HG02852 (cell line): Measurements from ENCODE around the gene SPOCK2.
"Not testable (repeated sequence)": the region's sequence is repeated elsewhere in the genome, so short reads cannot be mapped to it uniquely, and the experiment has no call there.

Source experiments
- ATAC-seq: cut with Tn5 transposase; IDR thresholded peaks from one replicate; pipeline ENCODE4 v1.9.1; 2021; ENCODE audit warnings: mild to moderate bottlenecking, moderate library complexity; ENCODE audit not compliant: unreplicated experiment

SPOCK2 gene

DNA sequence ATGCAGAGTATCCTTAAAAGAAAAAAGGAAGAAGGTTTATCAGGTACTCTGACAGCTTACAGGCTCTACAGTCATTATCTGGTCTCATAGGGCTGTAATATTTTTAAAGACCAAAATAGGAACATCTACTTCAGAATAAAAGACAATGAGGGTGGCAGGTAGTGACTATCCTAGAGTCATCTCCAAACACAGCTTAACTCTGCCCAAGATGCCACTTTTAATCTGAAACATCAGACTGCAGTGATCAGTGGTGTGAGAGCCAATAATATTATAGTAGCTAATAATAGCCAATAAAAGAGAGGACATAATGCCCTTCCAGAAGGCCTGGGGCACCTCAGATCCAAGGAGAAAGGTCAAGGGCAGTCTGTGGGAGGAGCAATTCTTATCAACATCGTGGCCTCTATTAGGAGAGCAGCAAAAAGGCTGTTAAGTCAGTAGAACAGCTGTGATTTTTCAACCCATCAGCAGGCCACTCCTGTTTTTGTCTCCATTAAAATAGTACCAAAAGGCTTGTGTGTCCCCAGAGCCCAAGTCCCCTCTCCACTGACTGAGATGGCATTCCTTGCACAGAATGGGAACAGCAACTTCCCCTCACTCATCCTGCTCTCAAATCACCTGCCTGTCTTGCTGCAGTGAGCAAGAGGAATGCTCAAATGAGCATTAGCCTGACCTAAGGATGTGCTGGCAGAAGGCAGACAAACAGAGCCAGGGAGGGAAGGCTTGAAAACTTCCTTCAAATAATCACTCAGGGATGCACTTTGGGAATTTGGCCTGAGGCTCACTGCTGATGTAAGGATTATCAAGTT, 20.7 kb upstream of the SPOCK2 start:
- ATAC-seq: no peak

DNA sequence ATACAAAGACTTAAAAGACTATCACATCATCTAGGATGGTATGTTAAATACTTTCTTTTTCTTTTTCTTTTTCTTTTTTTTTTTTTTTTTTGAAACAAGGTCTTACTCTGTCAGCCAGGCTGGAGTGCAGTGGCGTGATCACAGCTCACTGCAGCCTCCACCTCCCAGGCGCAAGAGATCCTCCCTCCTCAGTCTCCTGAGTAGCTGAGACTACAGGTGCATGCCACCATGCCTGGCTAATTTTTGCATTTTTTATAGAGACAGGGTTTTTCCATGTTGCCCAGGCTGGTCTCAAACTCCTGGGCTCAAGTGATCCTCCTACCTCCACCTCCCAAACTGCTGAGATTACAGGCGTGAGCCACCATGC, 19.6 kb upstream of the SPOCK2 start:
- not testable (repeated sequence) for ATAC-seq

DNA sequence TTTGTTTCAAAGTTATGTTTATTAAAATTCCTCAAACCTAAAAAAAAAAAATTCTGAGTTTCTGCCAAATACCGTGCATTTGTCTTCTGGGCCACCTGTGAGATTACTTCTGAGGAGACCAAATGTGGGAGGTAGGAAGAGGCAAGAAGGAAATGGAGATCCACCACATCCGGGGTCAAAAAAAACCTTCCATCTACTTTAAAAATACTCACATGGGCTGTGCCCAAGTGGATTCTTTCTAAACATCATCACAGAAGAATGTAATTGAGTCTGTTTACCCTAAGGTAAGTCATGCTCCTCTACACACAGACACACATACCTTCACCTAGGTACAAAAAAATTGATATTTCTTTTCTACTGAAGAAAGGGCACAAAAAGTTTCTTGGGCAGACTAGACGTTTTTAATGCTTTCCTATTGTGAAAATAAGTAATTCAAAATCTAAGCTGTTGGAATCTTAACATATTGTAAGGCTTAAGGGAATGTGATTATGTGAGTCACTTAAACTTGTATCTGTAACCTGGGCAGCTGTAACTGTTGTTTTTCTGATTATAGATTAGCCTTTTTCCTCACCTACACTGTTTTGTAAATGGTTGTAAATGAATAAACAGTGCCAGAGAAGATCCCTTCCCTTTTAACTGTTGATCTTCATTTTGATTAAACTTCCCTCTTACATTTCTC, 19.1 kb upstream of the SPOCK2 start:
- ATAC-seq: no peak

DNA sequence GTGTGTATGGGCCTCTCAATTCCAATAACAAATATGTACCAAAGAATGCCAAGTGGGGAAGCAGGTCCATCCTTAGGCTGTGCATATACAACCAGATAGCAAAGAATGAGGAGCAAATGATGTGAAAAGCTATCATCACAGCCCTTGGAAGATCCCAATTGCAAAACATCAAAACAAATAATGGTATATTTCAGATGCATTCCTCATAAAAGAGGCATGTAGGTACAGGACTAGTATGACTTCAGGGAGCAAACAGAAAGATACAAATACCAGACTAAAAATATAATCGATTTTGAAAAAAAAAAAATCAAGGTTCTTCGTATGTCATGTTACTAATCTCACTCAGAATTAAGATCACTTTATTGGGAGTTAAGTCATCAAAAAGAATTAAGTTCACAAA, 18.5 kb upstream of the SPOCK2 start:
- ATAC-seq: no peak

DNA sequence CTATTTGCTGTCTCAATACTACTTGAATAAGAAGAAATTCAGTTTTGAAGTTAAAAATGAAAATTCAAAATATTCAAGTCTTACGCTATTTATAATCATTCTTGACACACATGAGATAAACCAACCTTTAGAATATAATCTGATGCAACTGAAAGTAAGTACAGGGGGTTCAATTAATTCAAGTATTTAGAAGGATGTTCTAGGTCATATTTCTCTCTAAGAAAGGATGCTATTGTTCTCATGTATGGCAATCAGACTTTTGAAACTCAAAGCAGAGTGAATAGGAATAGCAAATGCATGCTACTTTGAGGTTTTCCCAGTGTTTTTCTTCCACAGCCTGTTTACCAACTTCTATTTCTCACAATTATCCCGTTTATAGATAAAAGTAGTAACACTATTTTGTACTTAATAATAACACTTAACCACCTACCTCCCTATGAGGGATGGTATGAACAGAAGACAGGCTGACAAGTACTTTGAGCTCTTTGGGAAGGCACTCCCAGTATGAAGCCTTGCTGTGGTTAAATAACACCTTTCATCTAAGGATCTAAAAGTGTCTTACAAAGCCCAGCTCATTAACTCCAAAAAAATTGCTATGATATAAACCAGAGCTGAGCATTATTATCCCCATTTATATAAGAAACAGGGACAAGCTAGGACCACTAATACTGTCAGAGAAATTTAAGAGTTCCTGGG, 18.0 kb upstream of the SPOCK2 start:
- no peak for ATAC-seq

DNA sequence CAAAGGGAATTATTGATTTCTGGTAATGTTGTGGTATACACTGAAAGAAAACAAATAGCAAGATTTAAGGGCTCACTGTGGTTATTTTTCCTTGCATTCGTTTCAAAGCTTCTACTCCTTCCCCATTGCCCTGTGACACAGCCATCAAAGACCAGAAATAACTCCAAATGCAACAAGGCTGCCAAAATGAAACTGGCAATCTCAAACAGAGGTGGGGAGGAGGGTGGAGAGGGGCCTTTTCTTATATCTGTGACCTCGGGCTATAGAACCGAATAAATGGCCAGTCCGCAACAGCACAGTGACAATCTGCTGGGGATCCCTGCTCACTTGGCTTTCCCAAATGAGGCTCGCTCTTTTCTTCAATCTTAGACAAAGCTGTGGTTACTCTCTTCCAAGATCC, 17.4 kb upstream of the SPOCK2 start:
- ATAC-seq: no peak

DNA sequence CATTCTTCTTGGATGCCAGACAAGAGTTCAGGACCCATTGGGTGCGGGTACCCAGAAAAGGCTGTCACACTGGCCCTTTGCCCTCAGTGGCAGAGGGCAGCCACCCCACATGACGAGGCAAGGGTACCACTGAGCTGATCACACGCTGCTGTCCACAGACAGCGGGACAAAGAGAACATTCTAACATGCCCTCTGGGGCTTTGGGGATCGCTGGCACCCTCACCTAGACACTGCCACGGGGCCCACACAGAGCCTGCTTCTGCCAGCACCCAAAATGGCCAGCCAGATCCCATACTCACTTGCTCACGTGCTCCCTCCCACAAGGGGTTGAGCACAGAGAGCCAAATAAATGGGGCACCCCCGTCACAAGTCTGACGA, 16.7 kb upstream of the SPOCK2 start:
- no peak for ATAC-seq

DNA sequence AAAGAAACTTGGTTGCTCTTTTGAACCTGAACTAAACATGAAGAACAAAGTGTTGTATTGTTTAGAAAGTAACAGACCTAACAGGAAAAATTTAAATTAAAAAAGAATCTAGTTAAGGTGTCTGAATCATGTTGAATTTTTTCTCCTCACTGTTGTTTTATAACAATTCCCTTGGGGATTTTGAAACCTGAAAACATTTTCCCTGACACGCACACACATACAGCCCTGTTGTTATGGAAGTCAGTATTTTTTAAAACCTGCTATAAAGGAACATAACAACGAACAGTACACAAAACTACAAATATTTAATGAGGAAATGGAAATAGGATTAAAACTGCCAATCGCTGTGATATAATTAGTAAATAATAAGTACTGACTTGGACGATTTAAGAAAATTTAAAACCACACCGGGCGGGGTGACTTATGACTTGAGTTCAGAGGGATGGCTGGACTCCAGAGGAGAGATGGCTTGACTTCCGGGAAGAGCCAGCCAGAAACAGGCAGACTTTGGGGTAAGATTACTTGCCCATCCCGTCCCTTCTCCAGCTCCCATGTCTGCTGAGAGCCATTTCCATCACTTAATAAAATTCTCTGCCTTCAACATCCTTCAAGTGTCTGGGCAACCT, 16.2 kb upstream of the SPOCK2 start:
- ATAC-seq: no peak

DNA sequence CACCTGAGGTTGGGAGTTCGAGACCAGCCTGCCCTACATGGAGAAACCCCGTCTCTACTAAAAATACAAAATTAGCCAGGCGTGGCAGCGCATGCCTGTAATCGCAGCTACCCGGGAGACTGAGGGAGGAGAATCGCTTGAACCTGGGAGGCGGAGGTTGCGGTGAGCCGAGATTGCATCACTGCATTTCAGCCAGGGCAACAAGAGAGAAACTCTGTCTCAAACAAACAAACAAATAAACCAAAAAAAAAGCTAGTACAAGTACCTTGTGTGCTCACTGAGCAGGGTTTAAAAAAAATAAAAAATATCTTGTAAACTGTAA, 11.2 kb upstream of the SPOCK2 start:
- no peak for ATAC-seq

DNA sequence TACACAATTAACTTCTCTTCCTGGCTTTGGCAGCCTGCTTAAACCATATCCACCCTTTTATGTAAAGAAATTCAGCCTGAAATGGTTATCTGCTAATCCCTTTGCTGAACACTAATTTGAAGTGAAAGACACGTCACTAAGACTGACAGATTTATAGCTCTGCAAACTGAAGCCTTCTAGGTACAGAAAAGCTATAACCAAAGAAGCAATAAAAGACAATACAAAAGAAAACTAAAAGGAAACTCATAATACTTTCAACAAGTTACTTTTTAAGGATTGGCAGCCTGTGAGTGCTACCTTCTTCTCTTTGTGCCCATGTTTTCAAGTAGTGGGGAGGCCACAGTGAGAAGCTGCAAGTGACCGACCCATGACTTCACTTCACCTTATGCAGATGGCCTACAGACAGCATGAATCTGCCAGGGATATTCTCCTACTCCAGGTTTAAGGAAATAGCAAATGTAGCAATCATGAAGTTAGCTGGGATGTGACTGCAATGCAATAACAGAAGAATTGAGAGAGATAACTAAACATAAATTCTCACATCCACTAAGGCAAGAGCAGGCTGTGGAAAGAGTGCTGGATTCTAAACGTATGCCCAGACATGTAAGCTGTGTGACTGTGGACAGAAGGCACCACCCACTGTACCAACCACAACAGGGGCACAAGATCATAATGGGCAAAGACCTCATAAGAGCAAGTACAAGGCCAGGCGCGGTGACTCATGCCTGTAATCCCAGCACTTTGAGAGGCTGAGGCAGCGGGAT, 10.7 kb upstream of the SPOCK2 start:
- no peak for ATAC-seq

DNA sequence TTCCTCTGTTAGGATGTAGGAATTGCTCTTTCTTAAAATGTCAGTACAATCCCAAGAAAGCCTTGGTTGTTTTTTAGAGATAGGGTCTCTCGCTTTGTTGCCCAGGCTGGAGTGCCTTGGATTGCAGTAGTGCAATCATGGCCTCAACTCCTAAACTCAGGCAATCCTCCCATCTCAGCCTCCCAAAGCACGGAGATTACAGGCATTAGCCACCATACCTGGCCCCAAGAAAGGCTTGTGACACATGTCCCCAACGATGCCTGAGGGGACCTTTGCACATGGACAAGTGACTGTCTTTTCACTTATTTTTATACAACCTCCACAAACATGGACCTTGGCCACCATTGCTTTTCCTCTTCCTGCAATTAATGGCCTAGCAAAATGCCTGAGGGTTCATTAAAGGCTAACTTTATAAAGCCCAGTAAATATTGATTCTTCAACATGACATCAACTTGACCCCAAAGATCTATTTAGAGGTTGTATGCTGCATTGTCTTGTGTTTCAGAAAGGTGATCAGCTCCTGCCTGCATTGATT, 10.0 kb upstream of the SPOCK2 start:
- ATAC-seq: no peak

DNA sequence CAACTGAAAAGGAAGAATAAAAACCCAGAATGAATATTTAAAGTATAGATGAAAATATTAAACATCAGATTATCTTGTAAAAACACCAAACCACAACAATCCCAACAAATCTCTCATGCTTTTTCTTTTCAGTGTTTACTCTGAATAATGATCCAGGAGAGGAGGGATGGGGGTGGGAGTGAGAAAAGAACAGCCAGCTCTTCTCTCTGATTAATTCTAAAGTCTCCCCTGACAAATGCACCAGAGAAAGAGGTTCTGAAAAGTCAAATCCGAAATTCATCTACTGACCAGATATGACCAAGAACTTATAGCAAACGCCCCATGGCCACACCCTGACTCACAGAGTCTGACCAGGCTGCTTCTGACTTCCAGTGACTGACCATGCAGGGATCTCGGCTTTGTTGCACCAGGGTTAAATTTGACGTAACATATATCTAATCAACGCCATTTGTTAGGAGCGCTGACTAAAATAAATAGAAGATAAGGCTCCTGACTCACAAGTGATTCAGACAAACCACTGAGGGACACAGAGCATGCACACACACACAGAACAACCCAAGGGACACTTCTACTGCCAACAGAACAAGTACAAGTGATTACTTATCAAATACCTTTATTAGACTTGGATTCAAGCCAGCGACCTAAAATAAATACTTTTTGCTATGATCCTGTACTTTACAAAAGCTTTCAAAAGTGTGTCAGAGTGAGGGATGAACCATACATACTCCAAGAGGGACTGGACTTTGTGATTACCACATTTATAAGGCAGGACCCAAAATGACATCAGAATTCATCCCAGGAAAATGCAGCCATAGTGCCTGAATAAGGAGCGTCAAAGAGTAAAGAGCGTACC, 9.3 kb upstream of the SPOCK2 start:
- ATAC-seq: no peak

DNA sequence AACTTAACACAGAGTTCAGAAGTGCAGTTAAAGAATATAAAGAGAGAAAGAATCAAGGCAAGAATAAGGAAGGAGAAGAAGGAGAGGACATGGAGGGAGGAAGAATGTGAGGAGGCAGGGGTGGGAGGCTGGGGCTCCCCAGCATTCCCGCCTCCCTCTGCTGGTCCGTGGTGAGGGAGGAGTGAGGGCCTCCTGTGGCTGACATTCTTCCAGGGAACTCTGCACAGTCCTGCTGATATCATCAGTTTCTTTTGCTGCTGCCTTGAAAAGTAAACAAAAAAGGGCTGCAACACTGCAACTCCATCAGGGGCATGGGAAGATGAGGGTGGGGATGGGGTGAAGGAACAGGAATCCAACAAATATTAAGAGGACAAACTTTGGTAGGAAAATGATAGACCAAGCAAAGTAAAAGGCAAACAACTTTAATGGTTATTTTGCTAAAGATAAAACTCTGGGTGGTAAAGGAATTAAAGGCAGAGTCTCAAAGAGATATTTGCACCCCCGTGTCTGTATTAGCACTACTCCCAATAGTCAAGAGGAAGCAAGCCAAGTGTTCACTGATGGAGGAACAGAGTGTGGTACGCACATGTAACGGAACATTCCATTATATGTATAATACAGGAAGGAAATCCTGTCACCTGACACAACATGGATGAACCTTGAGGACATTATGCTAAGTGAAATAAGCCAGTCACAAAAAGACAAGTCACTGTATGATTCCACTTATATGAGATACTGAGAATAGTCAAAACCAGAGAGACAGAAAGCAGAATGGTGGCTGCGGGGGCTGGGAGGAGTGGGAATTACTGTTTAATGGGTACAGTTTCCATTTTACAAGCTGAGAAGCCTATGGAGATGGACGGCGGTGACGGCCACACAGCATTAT, 8.0 kb upstream of the SPOCK2 start:
- ATAC-seq: no peak

DNA sequence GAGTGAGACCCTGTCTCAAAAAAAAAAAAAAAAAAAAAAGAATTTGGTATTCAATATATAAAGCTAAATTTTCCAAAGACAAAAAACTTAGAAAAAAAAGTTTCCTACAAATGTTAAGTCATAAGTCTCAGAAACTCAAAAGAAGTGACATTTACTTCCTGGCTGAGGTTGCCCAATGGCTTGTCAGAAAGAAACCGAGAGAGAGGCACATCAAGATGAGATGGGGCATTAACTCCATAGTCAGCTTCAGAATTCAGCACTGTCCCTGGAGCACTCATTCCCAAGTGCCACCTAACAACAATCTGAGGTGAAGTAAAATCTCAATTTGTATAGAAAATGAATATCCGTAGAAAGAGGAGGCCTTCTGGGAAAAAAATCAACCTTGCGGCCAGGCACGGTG, 6.8 kb upstream of the SPOCK2 start:
- no peak for ATAC-seq

DNA sequence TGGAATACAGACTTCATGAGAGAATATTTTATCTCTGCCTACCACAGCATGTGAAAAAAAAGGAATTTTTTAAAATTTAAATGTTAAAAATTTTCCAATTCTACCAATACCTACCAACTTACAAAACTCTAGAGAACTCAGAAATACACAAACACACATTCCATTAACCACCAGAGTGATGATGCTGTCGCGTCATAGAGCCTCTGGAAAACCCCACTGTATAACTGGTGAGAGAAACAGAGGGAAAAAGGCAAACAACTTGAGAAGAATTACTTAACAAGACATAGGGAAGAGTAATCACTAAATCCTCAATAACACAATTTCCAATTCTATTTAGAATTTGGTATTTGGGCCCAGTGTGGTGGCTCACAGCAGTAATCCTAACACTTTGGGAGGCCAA, 6.2 kb upstream of the SPOCK2 start:
- ATAC-seq: no peak

DNA sequence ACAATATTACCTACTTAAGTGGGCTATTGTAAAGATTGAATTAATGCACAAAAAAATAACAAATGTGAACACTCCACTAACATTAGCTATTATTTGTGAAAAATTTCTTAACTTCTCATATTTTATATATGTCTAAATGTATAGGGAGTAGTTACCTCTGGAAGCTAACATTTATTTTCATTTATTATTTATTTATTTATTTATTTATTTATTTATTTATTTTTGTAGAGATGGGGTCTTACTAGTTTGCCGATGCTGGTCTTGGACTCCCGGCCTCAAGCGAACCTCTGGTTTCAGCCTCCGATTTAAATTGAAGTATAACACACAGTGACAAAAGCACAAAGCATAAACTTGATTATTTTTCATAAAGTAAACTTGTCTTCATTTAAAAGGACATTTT, 5.1 kb upstream of the SPOCK2 start:
- ATAC-seq: no peak

DNA sequence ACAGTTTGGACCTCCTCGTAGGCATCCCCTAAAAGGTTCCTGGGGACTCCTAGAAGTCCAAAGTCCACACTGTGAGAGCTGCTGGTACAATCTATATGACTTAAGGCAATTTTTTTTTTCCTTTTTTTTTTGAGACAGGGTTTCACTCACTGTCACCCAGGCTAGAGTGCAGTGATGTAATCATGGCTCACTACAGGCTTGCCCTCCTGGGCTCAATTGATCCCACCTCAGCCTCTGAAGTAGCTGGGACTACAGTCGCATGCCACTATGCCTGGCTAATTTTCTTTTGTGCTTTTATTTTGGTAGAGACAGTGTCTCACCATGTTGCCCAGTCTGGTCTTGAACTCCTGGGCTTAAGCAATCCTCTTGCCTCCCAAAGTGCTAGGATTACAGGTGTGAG, 4.6 kb upstream of the SPOCK2 start:
- ATAC-seq: no peak

DNA sequence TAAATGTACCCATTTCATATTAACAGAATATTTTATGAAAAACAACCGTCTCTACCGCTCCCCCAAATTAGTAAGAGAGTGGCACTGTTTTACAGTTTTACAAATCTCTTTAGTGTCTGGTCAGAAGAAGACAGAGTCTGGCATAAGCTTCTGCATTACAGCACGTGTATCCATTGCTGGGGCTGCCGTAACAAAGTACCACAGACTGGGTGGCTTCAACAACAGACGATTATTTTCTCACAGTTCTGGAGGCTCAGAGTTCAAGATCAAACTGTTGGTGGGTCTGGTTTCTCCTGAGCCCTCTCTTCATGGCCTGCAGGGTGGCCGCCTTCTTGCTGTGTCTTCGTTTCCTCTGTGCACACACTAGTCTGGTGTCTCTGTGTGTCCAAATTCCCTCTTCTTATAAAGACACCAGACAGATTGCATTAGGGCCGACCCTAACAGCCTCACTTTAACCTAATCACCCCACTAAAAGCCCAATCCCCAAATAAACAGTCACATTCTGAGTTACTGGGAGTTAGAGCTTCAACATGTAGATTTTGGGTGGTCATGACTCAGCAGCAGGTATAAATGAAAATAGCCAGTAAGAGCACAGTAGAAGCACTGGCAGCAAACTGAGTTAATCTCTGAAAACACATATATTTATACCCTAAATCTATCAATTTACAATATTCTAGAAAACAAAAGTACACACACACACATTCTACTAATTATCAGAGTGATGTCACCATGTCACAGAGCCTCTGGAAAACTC, 4.0 kb upstream of the SPOCK2 start:
- ATAC-seq: no peak
